GM23248 (cell line): ENCODE measurements around the gene PRLR. TPM values are rescaled to one million over a fixed set of nuclear protein-coding genes. Genes with fewer than 3 reads are reported as not detected.
A peak's percentile ranks its signal among the peaks of the same experiment; 100 is the strongest.

Source experiments
- DNase-seq: peaks from one replicate; pipeline ENCODE4 v3.0.0-alpha.2; 2015
- H2AFZ ChIP-seq: fragments of 200-600 bp; sonication (generic); 2 replicates; pipeline ENCODE4 v1.6.1; 2016; ENCODE audit warnings: antibody characterized with exemption
- H3F3A ChIP-seq: fragments of 200-600 bp; sonication (generic); 2 replicates; pipeline ENCODE4 v1.6.1; 2016; ENCODE audit warnings: mild to moderate bottlenecking, antibody characterized with exemption, mixed run types; ENCODE audit not compliant: insufficient read depth
- H3K27ac ChIP-seq: fragments of 200-600 bp; sonication (generic); 2 replicates; pipeline ENCODE4 v1.5.1; 2016; ENCODE audit warnings: mild to moderate bottlenecking
- H3K27me3 ChIP-seq: fragments of 200-600 bp; sonication (generic); replicated peaks from 2 replicates; pipeline ENCODE4 v1.6.1; 2016; ENCODE audit warnings: mild to moderate bottlenecking; ENCODE audit not compliant: insufficient read depth
- H3K36me3 ChIP-seq: fragments of 200-600 bp; sonication (generic); 2 replicates; pipeline ENCODE4 v1.6.1; 2016; ENCODE audit warnings: low read depth, mild to moderate bottlenecking
- H3K4me1 ChIP-seq: fragments of 200-600 bp; sonication (generic); 2 replicates; pipeline ENCODE4 v1.6.1; 2016; ENCODE audit warnings: mild to moderate bottlenecking; ENCODE audit not compliant: insufficient read depth
- H3K4me2 ChIP-seq: fragments of 200-600 bp; sonication (generic); one replicate; pipeline ENCODE4 v1.6.1; 2016; ENCODE audit warnings: mild to moderate bottlenecking; ENCODE audit not compliant: unreplicated experiment
- H3K4me3 ChIP-seq: fragments of 200-600 bp; sonication (generic); 2 replicates; pipeline ENCODE4 v1.5.1; 2016; ENCODE audit warnings: mild to moderate bottlenecking
- H3K79me2 ChIP-seq: fragments of 200-600 bp; sonication (generic); 2 replicates; pipeline ENCODE4 v1.6.1; 2016; ENCODE audit warnings: mild to moderate bottlenecking; ENCODE audit not compliant: insufficient read depth
- H3K9ac ChIP-seq: fragments of 200-600 bp; sonication (generic); 2 replicates; pipeline ENCODE4 v1.6.1; 2016; ENCODE audit warnings: mild to moderate bottlenecking
- H3K9me2 ChIP-seq: fragments of 200-600 bp; sonication (generic); 2 replicates; pipeline ENCODE4 v1.6.1; 2016; ENCODE audit warnings: mixed run types, mild to moderate bottlenecking, moderate library complexity; ENCODE audit not compliant: insufficient read depth
- H3K9me3 ChIP-seq: fragments of 200-600 bp; sonication (generic); one replicate; pipeline ENCODE4 v1.6.1; 2017; ENCODE audit warnings: low read depth
- H4K20me1 ChIP-seq: fragments of 200-600 bp; sonication (generic); 2 replicates; pipeline ENCODE4 v1.6.0; 2016; ENCODE audit not compliant: insufficient read depth
- EZH2 ChIP-seq: fragments of 200-600 bp; sonication (generic); IDR thresholded peaks from 2 replicates; pipeline ENCODE4 v1.6.1; 2018; ENCODE audit warnings: antibody characterized with exemption, mild to moderate bottlenecking; ENCODE audit not compliant: insufficient read depth, poor library complexity, severe bottlenecking
- EZH2phosphoT487 ChIP-seq: fragments of 200-600 bp; sonication (generic); IDR thresholded peaks from 2 replicates; pipeline ENCODE4 v1.6.1; 2018; ENCODE audit warnings: antibody characterized with exemption, moderate library complexity, mild to moderate bottlenecking, low read depth; ENCODE audit not compliant: insufficient read depth
- WGBS, 2 experiments: methylation state at CpG; one replicate each; pipeline ENCODE4 v1.1.6; 2015 to 2017; ENCODE audit warnings: low lambda C conversion rate in 2 of 2, low coverage in 1 of 2; ENCODE audit errors: missing lambda C conversion rate in 2 of 2; 5-methylcytosine and 5-hydroxymethylcytosine counted together
- in situ Hi-C: fragments of 300-500 bp; cut with MboI; formaldehyde crosslinking; loops from 2 replicates; pipeline ENCODE4 v1.15.0; 2020
- polyA plus RNA-seq: library from polyadenylated mRNA; unstranded; fragments of >200 nt; fragmentation: Nextera tagmentation; extraction: Ambion mirVana; gene quantifications from 2 replicates; pipeline ENCODE4 v1.2.1, GENCODE V29; 2016
- total RNA-seq: library from RNA; depleted of rRNA; stranded (reverse); fragments of >200 nt; shearing (Covaris generic); gene quantifications from 2 replicates; pipeline ENCODE4 v1.2.3, GENCODE V29; 2014

The PRLR gene
- total and polyA plus RNA-seq, 2 experiments from 2014 or later = 0.80 to 5.8 TPM

DNA sequence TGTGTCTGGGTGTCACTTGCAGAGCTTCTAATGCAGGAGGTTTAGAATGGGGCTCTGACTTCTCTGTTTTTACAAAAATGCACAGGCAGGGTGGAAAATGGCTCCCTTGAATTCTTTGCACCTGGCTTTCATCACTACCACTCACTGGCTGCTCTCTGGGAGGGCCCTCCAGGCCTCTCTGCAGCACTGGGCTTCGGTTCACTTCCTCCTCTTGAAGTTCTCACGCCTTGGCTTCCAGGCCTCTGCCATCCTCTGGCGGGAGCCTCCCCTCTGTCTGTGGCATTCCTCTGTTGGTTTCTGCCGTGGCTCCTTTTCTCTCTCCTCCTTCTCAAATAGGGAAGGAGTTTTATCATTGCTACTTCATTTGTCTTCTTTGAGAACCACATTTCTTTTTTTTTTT lies 2.8 kb upstream of the PRLR start:
- no peak for TF ChIP-seq EZH2
- no peak for TF ChIP-seq EZH2phosphoT487
- Histone ChIP-seq H3K9me2 (no peaks in the 10 kb centered on the region), H3K9me3 (no peaks in the 10 kb centered on the region), H3K9ac (no peak overlapping the region), H3K79me2 (no peaks in the 10 kb centered on the region), H4K20me1 (no peaks in the 10 kb centered on the region), H3K4me1 (peaks cover 4% of the 10 kb centered on the region; the same call in 1 of the 2 replicates), H3K4me2 (no peak overlapping the region), H3F3A (peaks cover 7% of the 10 kb centered on the region; the same call in 1 of the 2 replicates), H3K4me3 (no peak overlapping the region), H2AFZ (no peak overlapping the region), H3K27ac (no peak overlapping the region), H3K27me3 (peaks cover 24% of the 10 kb centered on the region), H3K36me3 (no peaks in the 10 kb centered on the region)
- DNase-seq = no peak
- in situ Hi-C loops = no loop called here
- WGBS, 2 experiments = 76 to 77% methylated on average over 4 of the region's 4 CpGs

DNA sequence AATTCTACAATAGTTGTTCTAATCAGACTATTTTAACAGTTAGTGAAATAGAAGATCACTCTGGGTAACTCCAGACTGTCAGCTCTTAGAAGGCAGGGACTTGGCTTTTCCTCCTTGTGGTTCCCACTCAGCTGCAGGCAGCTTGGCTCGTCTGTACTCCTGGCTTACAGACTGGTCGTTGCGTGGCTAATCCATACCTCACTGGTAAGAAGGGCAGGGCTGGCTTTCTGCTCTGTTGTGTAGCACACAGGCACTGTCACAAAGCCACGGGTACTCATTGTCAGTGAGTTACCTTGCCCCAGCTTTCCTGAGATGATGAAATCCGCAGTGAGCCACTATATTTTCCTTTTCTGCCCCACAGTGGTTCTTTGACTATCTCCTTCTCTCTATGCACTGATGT lies 1.8 kb upstream of the PRLR start:
- Histone ChIP-seq H3K4me2 (no peak overlapping the region), H3K9me3 (no peaks in the 10 kb centered on the region), H3K4me1 (peaks cover 4% of the 10 kb centered on the region; the same call in 1 of the 2 replicates), H4K20me1 (no peaks in the 10 kb centered on the region), H2AFZ (no peak overlapping the region), H3K36me3 (no peaks in the 10 kb centered on the region), H3K79me2 (no peaks in the 10 kb centered on the region), H3K9ac (no peak overlapping the region), H3K4me3 (no peak overlapping the region), H3K9me2 (no peaks in the 10 kb centered on the region), H3K27ac (no peak overlapping the region), H3K27me3 (peaks cover 33% of the 10 kb centered on the region), H3F3A (peaks cover 7% of the 10 kb centered on the region; the same call in 1 of the 2 replicates)
- 89% methylated on average over 5 of the region's 5 CpGs for WGBS, 2 experiments
- TF ChIP-seq EZH2 = no peak
- TF ChIP-seq EZH2phosphoT487 = no peak
- DNase-seq = no peak
- in situ Hi-C loops = no loop called here

GRCh38 chr5:35229076-35230037 lies 930 bp downstream of the PRLR start:
- H3K9me2 ChIP-seq = no peaks in the 10 kb centered on the region
- H3K36me3 ChIP-seq = no peaks in the 10 kb centered on the region
- peaks cover 7% of the 10 kb centered on the region; the same call in 1 of the 2 replicates for H3F3A ChIP-seq
- peaks cover 4% of the 10 kb centered on the region; the same call in 1 of the 2 replicates for H3K4me1 ChIP-seq
- H3K4me2 ChIP-seq = peak overlapping the region; percentile 89
- peaks cover 55% of the 10 kb centered on the region for H3K27me3 ChIP-seq
- 10 to 12% methylated on average over 30 of the region's 30 CpGs for WGBS, 2 experiments
- peak overlapping the region; percentile 35 for H3K9ac ChIP-seq
- no peaks in the 10 kb centered on the region for H3K9me3 ChIP-seq
- in situ Hi-C loops = no loop called here
- peak overlapping the region; percentile 84 for H2AFZ ChIP-seq
- TF ChIP-seq EZH2 (peak; percentile 64), EZH2phosphoT487 (no peak)
- DNase-seq = peak; percentile 10
- no peaks in the 10 kb centered on the region for H3K79me2 ChIP-seq
- no peak overlapping the region for H3K27ac ChIP-seq
- peak overlapping the region; percentile 69 for H3K4me3 ChIP-seq
- no peaks in the 10 kb centered on the region for H4K20me1 ChIP-seq

DNA sequence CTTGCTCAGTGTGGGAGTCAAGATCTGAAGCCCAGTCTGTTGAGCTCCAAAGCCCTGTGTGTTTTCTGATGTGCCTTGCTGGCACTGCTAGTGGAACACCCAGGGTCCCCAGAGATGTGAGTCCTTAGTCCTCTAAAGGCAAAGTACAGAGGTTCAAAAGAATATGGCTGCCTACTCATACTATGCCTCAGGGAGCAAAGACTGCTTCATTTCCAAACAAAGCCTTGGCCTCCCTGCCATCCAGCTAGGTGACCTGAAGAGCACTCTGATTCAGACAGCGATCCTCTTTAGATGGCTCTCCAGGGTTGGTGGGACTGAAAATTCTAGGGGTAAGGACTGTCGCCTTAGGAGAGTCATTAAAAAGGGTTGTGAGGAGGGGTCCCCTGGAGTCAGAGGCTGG lies 2.0 kb downstream of the PRLR start:
- H3K9me2 ChIP-seq = no peaks in the 10 kb centered on the region
- 66 to 70% methylated on average over 2 of the region's 2 CpGs for WGBS, 2 experiments
- H3K9ac ChIP-seq = no peak overlapping the region
- no peaks in the 10 kb centered on the region for H3K36me3 ChIP-seq
- no peak for DNase-seq
- H2AFZ ChIP-seq = no peak overlapping the region
- in situ Hi-C loops = no loop called here
- no peaks in the 10 kb centered on the region for H3K9me3 ChIP-seq
- H4K20me1 ChIP-seq = no peaks in the 10 kb centered on the region
- H3K4me2 ChIP-seq = no peak overlapping the region
- H3K79me2 ChIP-seq = no peaks in the 10 kb centered on the region
- H3K27ac ChIP-seq = no peak overlapping the region
- H3K4me3 ChIP-seq = no peak overlapping the region
- TF ChIP-seq EZH2phosphoT487 (no peak), EZH2 (no peak)
- H3F3A ChIP-seq = peaks cover 7% of the 10 kb centered on the region; the same call in 1 of the 2 replicates
- H3K27me3 ChIP-seq = peaks cover 58% of the 10 kb centered on the region
- H3K4me1 ChIP-seq = peaks cover 4% of the 10 kb centered on the region; the same call in 1 of the 2 replicates
